ENCODE results near the gene COL4A6. TPM values are rescaled to one million over a fixed set of nuclear protein-coding genes. Genes with fewer than 3 reads are reported as not detected.

The COL4A6 gene
- total RNA-seq, 1 donor from 2014 or later: 40.5 TPM

- H3K9ac ChIP-seq: no peak overlapping the region
- peaks cover 5% of the 10 kb centered on the region for H3K4me1 Mint-ChIP-seq
- H3F3A ChIP-seq (ENCODE audit: low read depth): no peaks in the 10 kb centered on the region
- H3K27me3 Mint-ChIP-seq (ENCODE audit: insufficient read depth, low read depth): peaks cover 9% of the 10 kb centered on the region
- peaks cover 6% of the 10 kb centered on the region for H3K4me1 ChIP-seq
- H3K9me3 Mint-ChIP-seq: peaks cover 2% of the 10 kb centered on the region
- no peaks in the 10 kb centered on the region for H4K20me1 ChIP-seq (ENCODE audit: low read depth)
- DNase-seq (ENCODE audit: low spot score): no peak
- no peak overlapping the region for H3K27ac Mint-ChIP-seq
- H3K9me3 ChIP-seq (ENCODE audit: low read depth): no peaks in the 10 kb centered on the region
- TF ChIP-seq, protein P1, sequence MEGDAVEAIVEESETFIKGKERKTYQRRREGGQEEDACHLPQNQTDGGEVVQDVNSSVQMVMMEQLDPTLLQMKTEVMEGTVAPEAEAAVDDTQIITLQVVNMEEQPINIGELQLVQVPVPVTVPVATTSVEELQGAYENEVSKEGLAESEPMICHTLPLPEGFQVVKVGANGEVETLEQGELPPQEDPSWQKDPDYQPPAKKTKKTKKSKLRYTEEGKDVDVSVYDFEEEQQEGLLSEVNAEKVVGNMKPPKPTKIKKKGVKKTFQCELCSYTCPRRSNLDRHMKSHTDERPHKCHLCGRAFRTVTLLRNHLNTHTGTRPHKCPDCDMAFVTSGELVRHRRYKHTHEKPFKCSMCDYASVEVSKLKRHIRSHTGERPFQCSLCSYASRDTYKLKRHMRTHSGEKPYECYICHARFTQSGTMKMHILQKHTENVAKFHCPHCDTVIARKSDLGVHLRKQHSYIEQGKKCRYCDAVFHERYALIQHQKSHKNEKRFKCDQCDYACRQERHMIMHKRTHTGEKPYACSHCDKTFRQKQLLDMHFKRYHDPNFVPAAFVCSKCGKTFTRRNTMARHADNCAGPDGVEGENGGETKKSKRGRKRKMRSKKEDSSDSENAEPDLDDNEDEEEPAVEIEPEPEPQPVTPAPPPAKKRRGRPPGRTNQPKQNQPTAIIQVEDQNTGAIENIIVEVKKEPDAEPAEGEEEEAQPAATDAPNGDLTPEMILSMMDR (IDR thresholded peaks at IDR 0.05): peak; percentile 19
- no peak for TF ChIP-seq EZH2 (IDR thresholded peaks at IDR 0.05)
- H3K36me3 Mint-ChIP-seq: peaks cover 28% of the 10 kb centered on the region
- no peak overlapping the region for H3K4me2 ChIP-seq
- no peaks in the 10 kb centered on the region for H3K79me2 ChIP-seq (ENCODE audit: low read depth)
- H3K36me3 ChIP-seq: no peaks in the 10 kb centered on the region
- no peak overlapping the region for H3K4me3 ChIP-seq
- no peaks in the 10 kb centered on the region for H3K27me3 ChIP-seq
- no peak overlapping the region for H3K27ac ChIP-seq
- no peak overlapping the region for H3K4me3 Mint-ChIP-seq
- H2AFZ ChIP-seq (replicated peaks): no peak overlapping the region
Observed at GRCh38 chrX:108134724-108135123, 303.5 kb downstream of the COL4A6 start.

GRCh38 chrX:108132876-108133275, 305.3 kb downstream of the COL4A6 start:
- Histone ChIP-seq H3K27me3 (no peaks in the 10 kb centered on the region), H3K9me3 (ENCODE audit: low read depth) (no peaks in the 10 kb centered on the region), H4K20me1 (ENCODE audit: low read depth) (no peaks in the 10 kb centered on the region), H3K9ac (no peak overlapping the region), H3K4me1 (peaks cover 6% of the 10 kb centered on the region), H3F3A (ENCODE audit: low read depth) (no peaks in the 10 kb centered on the region), H3K79me2 (ENCODE audit: low read depth) (no peaks in the 10 kb centered on the region), H3K27ac (no peak overlapping the region), H3K4me2 (no peak overlapping the region), H3K4me3 (no peak overlapping the region), H2AFZ (replicated peaks) (no peak overlapping the region), H3K36me3 (no peaks in the 10 kb centered on the region)
- peaks cover 9% of the 10 kb centered on the region for H3K27me3 Mint-ChIP-seq (ENCODE audit: insufficient read depth, low read depth)
- H3K9me3 Mint-ChIP-seq: peaks cover 2% of the 10 kb centered on the region
- TF ChIP-seq EZH2 (IDR thresholded peaks at IDR 0.05): no peak
- TF ChIP-seq, protein P1 (IDR thresholded peaks at IDR 0.05): no peak
- TF ChIP-seq EZH2phosphoT487 (IDR thresholded peaks at IDR 0.05): no peak
- H3K27ac Mint-ChIP-seq: no peak overlapping the region
- H3K4me1 Mint-ChIP-seq: peaks cover 5% of the 10 kb centered on the region
- H3K4me3 Mint-ChIP-seq: no peak overlapping the region
- H3K36me3 Mint-ChIP-seq: peaks cover 21% of the 10 kb centered on the region
- DNase-seq (ENCODE audit: low spot score): no peak

GRCh38 chrX:108132034-108132433, 306.2 kb downstream of the COL4A6 start:
- H3K27me3 Mint-ChIP-seq (ENCODE audit: insufficient read depth, low read depth): peaks cover 5% of the 10 kb centered on the region
- H3K27ac ChIP-seq: no peak overlapping the region
- H3F3A ChIP-seq (ENCODE audit: low read depth): no peaks in the 10 kb centered on the region
- no peak overlapping the region for H3K9ac ChIP-seq
- no peaks in the 10 kb centered on the region for H3K27me3 ChIP-seq
- no peaks in the 10 kb centered on the region for H3K9me3 ChIP-seq (ENCODE audit: low read depth)
- no peak for DNase-seq (ENCODE audit: low spot score)
- H3K4me2 ChIP-seq: no peak overlapping the region
- H3K9me3 Mint-ChIP-seq: peaks cover 2% of the 10 kb centered on the region
- H3K4me1 ChIP-seq: peaks cover 6% of the 10 kb centered on the region
- H2AFZ ChIP-seq (replicated peaks): no peak overlapping the region
- no peaks in the 10 kb centered on the region for H3K79me2 ChIP-seq (ENCODE audit: low read depth)
- H3K4me3 Mint-ChIP-seq: no peak overlapping the region
- no peak overlapping the region for H3K4me3 ChIP-seq
- H3K4me1 Mint-ChIP-seq: peaks cover 6% of the 10 kb centered on the region
- no peak overlapping the region for H3K27ac Mint-ChIP-seq
- TF ChIP-seq EZH2 (IDR thresholded peaks at IDR 0.05) (no peak), EZH2phosphoT487 (IDR thresholded peaks at IDR 0.05) (no peak)
- TF ChIP-seq, protein P1 (IDR thresholded peaks at IDR 0.05): no peak
- peaks cover 20% of the 10 kb centered on the region for H3K36me3 Mint-ChIP-seq
- H4K20me1 ChIP-seq (ENCODE audit: low read depth): no peaks in the 10 kb centered on the region
- no peaks in the 10 kb centered on the region for H3K36me3 ChIP-seq

Measured in neural progenitor cell (in vitro differentiated cells).